Astrocyte (in vitro differentiated cells and primary cell): Measurements from ENCODE around the gene DIP2C. TPM values are rescaled to one million over a fixed set of nuclear protein-coding genes. Genes with fewer than 3 reads are reported as not detected.

Experiments
- DNase-seq: peaks from one replicate; pipeline ENCODE4 v3.0.0-alpha.2; 2010; ENCODE audit warnings: low read depth
- FAIRE-seq: peaks from 2 replicates; lab custom pipeline; 2011; peaks lifted over from hg19 to GRCh38; lab: Jason Lieb, UNC
- H2AFZ ChIP-seq: 2 replicates; pipeline ENCODE4 v1.6.0; 2012; ENCODE audit warnings: low read depth, low read length, inconsistent platforms
- H3K27ac ChIP-seq: 2 replicates; pipeline ENCODE4 v1.5.1; 2011; ENCODE audit warnings: low read depth, low read length, inconsistent platforms
- H3K27me3 ChIP-seq: 2 replicates; pipeline ENCODE4 v1.6.0; 2011; ENCODE audit warnings: low read length, inconsistent platforms; ENCODE audit not compliant: insufficient read depth
- H3K36me3 ChIP-seq: 2 replicates; pipeline ENCODE4 v1.5.1; 2011; ENCODE audit warnings: low read length, inconsistent platforms; ENCODE audit not compliant: insufficient read depth
- H3K4me1 ChIP-seq: 2 replicates; pipeline ENCODE4 v1.5.1; 2011; ENCODE audit warnings: low read length, inconsistent platforms; ENCODE audit not compliant: insufficient read depth
- H3K4me2 ChIP-seq: 2 replicates; pipeline ENCODE4 v1.6.0; 2012; ENCODE audit warnings: low read length, inconsistent platforms
- H3K4me3 ChIP-seq: 2 replicates; pipeline ENCODE4 v1.5.1; 2011; ENCODE audit warnings: low read depth, mild to moderate bottlenecking, low read length, inconsistent platforms; ENCODE audit not compliant: insufficient read depth
- H3K79me2 ChIP-seq: 2 replicates; pipeline ENCODE4 v1.6.0; 2012; ENCODE audit warnings: mild to moderate bottlenecking, low read length, inconsistent platforms; ENCODE audit not compliant: insufficient read depth
- H3K9ac ChIP-seq: 2 replicates; pipeline ENCODE4 v1.6.0; 2012; ENCODE audit warnings: mild to moderate bottlenecking, low read length, inconsistent platforms
- H3K9me3 ChIP-seq: 2 replicates; pipeline ENCODE4 v1.5.1; 2012; ENCODE audit warnings: low read depth, mild to moderate bottlenecking, low read length, inconsistent platforms; ENCODE audit not compliant: insufficient read depth
- H4K20me1 ChIP-seq: 2 replicates; pipeline ENCODE4 v1.6.0; 2012; ENCODE audit warnings: low read length, inconsistent platforms; ENCODE audit not compliant: insufficient read depth
- H3K27ac Mint-ChIP-seq: one replicate; pipeline ENCODE4 v1.8.0; 2021; ENCODE audit warnings: mild to moderate bottlenecking, mixed read lengths; ENCODE audit not compliant: unreplicated experiment
- H3K27me3 Mint-ChIP-seq: one replicate; pipeline ENCODE4 v1.8.0; 2021; ENCODE audit warnings: low read depth, mixed read lengths; ENCODE audit not compliant: unreplicated experiment
- H3K36me3 Mint-ChIP-seq: one replicate; pipeline ENCODE4 v1.8.0; 2021; ENCODE audit warnings: low read depth, mixed read lengths; ENCODE audit not compliant: unreplicated experiment
- H3K4me1 Mint-ChIP-seq: one replicate; pipeline ENCODE4 v1.8.0; 2021; ENCODE audit warnings: low read depth, mixed read lengths; ENCODE audit not compliant: unreplicated experiment
- H3K4me3 Mint-ChIP-seq: one replicate; pipeline ENCODE4 v1.8.0; 2021; ENCODE audit warnings: mild to moderate bottlenecking, moderate library complexity, mixed read lengths; ENCODE audit not compliant: unreplicated experiment
- H3K9me3 Mint-ChIP-seq: one replicate; pipeline ENCODE4 v1.8.0; 2021; ENCODE audit warnings: mild to moderate bottlenecking, mixed read lengths; ENCODE audit not compliant: unreplicated experiment
- EZH2 ChIP-seq: IDR thresholded peaks from 2 replicates; pipeline ENCODE4 v1.6.1; 2012; ENCODE audit warnings: mild to moderate bottlenecking, low read length, inconsistent platforms; ENCODE audit not compliant: insufficient read depth
- total RNA-seq: library from RNA; stranded (reverse); gene quantifications from 2 replicates; pipeline ENCODE4 v1.2.1, GENCODE V29; 2021
- TF ChIP-seq, protein P1 (sequence below): IDR thresholded peaks from 2 replicates; pipeline ENCODE4 v1.5.1; 2011; ENCODE audit warnings: low read depth, mild to moderate bottlenecking, inconsistent platforms, low read length, moderate library complexity; ENCODE audit not compliant: insufficient read depth

Gene DIP2C
- total RNA-seq, 1 donor from 2014 or later, result 27.3 TPM

GRCh38 chr10:494149-494542, 195.3 kb downstream of the DIP2C start:
- H3K9me3 ChIP-seq, result no peaks in the 10 kb centered on the region
- Mint-ChIP-seq H3K9me3 (no peaks in the 10 kb centered on the region), H3K4me3 (no peak overlapping the region), H3K4me1 (peaks cover 25% of the 10 kb centered on the region), H3K27ac (no peak overlapping the region), H3K36me3 (peaks cover 7% of the 10 kb centered on the region), H3K27me3 (no peaks in the 10 kb centered on the region)
- peaks cover 93% of the 10 kb centered on the region for H4K20me1 ChIP-seq
- H2AFZ ChIP-seq, result no peak overlapping the region
- H3K4me3 ChIP-seq, result no peak overlapping the region
- H3K4me1 ChIP-seq, result peaks cover 14% of the 10 kb centered on the region
- TF ChIP-seq, protein P1, sequence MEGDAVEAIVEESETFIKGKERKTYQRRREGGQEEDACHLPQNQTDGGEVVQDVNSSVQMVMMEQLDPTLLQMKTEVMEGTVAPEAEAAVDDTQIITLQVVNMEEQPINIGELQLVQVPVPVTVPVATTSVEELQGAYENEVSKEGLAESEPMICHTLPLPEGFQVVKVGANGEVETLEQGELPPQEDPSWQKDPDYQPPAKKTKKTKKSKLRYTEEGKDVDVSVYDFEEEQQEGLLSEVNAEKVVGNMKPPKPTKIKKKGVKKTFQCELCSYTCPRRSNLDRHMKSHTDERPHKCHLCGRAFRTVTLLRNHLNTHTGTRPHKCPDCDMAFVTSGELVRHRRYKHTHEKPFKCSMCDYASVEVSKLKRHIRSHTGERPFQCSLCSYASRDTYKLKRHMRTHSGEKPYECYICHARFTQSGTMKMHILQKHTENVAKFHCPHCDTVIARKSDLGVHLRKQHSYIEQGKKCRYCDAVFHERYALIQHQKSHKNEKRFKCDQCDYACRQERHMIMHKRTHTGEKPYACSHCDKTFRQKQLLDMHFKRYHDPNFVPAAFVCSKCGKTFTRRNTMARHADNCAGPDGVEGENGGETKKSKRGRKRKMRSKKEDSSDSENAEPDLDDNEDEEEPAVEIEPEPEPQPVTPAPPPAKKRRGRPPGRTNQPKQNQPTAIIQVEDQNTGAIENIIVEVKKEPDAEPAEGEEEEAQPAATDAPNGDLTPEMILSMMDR, result no peak
- TF ChIP-seq EZH2, result no peak
- no peak overlapping the region for H3K27ac ChIP-seq
- FAIRE-seq (no peak), DNase-seq (no peak)
- H3K27me3 ChIP-seq, result no peaks in the 10 kb centered on the region
- peaks cover 82% of the 10 kb centered on the region for H3K79me2 ChIP-seq
- no peaks in the 10 kb centered on the region for H3K36me3 ChIP-seq
- no peak overlapping the region for H3K4me2 ChIP-seq
- H3K9ac ChIP-seq, result no peak overlapping the region

DNA sequence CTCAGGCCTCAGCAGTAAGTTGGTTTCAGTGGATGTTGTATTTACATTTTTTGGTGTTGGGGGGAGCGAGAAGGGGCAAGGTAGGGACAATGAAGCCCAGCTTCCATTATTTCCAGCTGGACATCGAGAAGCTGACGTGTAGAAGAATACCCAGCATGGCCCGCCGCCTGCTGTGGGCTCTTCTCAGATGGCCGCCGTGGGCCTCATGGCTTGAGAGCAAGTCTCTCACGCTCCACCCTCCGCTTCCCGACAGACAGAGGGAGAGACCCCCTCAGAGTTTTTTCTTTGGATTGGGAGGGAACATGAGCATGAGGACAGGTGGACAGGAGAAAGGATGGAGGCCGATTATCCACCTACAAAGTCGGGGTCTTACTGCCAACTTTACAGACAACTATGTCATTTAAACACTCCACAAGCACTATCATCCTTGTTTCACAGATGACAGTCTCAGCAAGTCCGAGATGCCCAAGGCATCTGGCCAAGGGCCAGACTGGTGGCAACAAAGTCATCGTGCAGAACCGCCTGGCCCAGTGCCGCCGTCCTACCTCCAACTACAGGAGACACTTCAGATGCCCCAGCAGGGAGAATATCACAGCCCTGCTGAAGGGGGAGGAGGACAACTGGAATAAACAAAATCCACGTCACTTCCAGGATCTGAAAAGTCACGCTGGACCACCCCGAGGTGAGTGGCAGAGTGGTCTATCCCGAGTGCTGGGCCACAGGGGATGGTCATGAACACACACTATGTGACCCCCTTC, 195.9 kb downstream of the DIP2C start:
- peaks cover 7% of the 10 kb centered on the region for H3K36me3 Mint-ChIP-seq
- Histone ChIP-seq H3K36me3 (no peaks in the 10 kb centered on the region), H3K4me1 (peaks cover 9% of the 10 kb centered on the region), H3K4me2 (no peak overlapping the region), H3K27me3 (no peaks in the 10 kb centered on the region), H4K20me1 (peaks cover 93% of the 10 kb centered on the region), H3K27ac (no peak overlapping the region), H3K79me2 (peaks cover 84% of the 10 kb centered on the region), H3K9ac (no peak overlapping the region), H3K9me3 (no peaks in the 10 kb centered on the region), H2AFZ (no peak overlapping the region), H3K4me3 (no peak overlapping the region)
- H3K9me3 Mint-ChIP-seq, result no peaks in the 10 kb centered on the region
- DNase-seq (no peak), FAIRE-seq (no peak)
- no peak for TF ChIP-seq EZH2
- TF ChIP-seq, protein P1, result no peak
- H3K27me3 Mint-ChIP-seq, result no peaks in the 10 kb centered on the region
- no peak overlapping the region for H3K27ac Mint-ChIP-seq
- no peak overlapping the region for H3K4me3 Mint-ChIP-seq
- peaks cover 19% of the 10 kb centered on the region for H3K4me1 Mint-ChIP-seq

GRCh38 chr10:492836-493235, 196.6 kb downstream of the DIP2C start:
- Histone ChIP-seq H3K9ac (no peak overlapping the region), H3K4me1 (peaks cover 8% of the 10 kb centered on the region), H3K4me3 (no peak overlapping the region), H2AFZ (no peak overlapping the region), H4K20me1 (peaks cover 93% of the 10 kb centered on the region), H3K4me2 (no peak overlapping the region), H3K9me3 (no peaks in the 10 kb centered on the region), H3K79me2 (peaks cover 88% of the 10 kb centered on the region), H3K27me3 (no peaks in the 10 kb centered on the region), H3K27ac (no peak overlapping the region), H3K36me3 (no peaks in the 10 kb centered on the region)
- DNase-seq, result no peak
- Mint-ChIP-seq H3K4me1 (peaks cover 16% of the 10 kb centered on the region), H3K27ac (no peak overlapping the region), H3K27me3 (no peaks in the 10 kb centered on the region), H3K36me3 (peaks cover 6% of the 10 kb centered on the region), H3K4me3 (no peak overlapping the region), H3K9me3 (no peaks in the 10 kb centered on the region)
- no peak for FAIRE-seq
- TF ChIP-seq, protein P1, result no peak
- no peak for TF ChIP-seq EZH2
